Suppressor macrophage treated with lipopolysaccharide for 1 hour (primary cell): ENCODE measurements around the gene HEXB.
A peak's percentile ranks its signal among the peaks of the same experiment; 100 is the strongest.

Source experiments
- DNase-seq, 3 donors: peaks; one replicate each; pipeline ENCODE4 v3.0.0-alpha.2; 2020 to 2022

HEXB gene

GRCh38 chr5:74684900-74685851 is at the start of gene HEXB:
Gene HEXB (plus strand): TSS chr5:74685233. CDS start chr5:74685261, 28 bp downstream.
- DNase-seq: peak; percentile 95 to 98 (median 98)

- no peak for DNase-seq
Measured at GRCh38 chr5:74636149-74636548, 48.9 kb upstream of the HEXB start.

GRCh38 chr5:74636552-74636951 is 48.5 kb upstream of the HEXB start:
- DNase-seq: no peak

GRCh38 chr5:74638544-74638969 is 46.5 kb upstream of the HEXB start:
- no peak for DNase-seq

GRCh38 chr5:74638970-74639806 is 45.8 kb upstream of the HEXB start:
- DNase-seq: peak in 2 of 3 donors; percentile 19 to 29

GRCh38 chr5:74639807-74640449 is 45.1 kb upstream of the HEXB start:
- DNase-seq: peak; percentile 68 to 81 (median 73)

- DNase-seq: peak; percentile 87 to 94 (median 92)
Measured at GRCh38 chr5:74640450-74640953, 44.5 kb upstream of the HEXB start, which contains the start of gene ENC1. Gene ENC1 (minus strand): TSS chr5:74640728. CDS start chr5:74636485, 4,243 bp downstream.

- peak; percentile 63 to 83 (median 72) for DNase-seq
Measured at GRCh38 chr5:74640954-74641734, 43.9 kb upstream of the HEXB start.

GRCh38 chr5:74641735-74642542 is 43.1 kb upstream of the HEXB start:
- peak; percentile 81 to 86 (median 86) for DNase-seq

- no peak for DNase-seq
Measured at GRCh38 chr5:74642543-74642863, 42.5 kb upstream of the HEXB start.

- DNase-seq: peak; percentile 78 to 93 (median 92)
Measured at GRCh38 chr5:74643111-74643562, 41.9 kb upstream of the HEXB start.

- no peak for DNase-seq
Measured at GRCh38 chr5:74647096-74647495, 37.9 kb upstream of the HEXB start.

- DNase-seq: peak; percentile 60 to 82 (median 73)
Measured at GRCh38 chr5:74648835-74649293, 36.2 kb upstream of the HEXB start.

GRCh38 chr5:74649421-74649973 is 35.5 kb upstream of the HEXB start:
- no peak for DNase-seq

GRCh38 chr5:74651710-74652109 is 33.3 kb upstream of the HEXB start:
- no peak for DNase-seq

GRCh38 chr5:74652576-74652975 is 32.5 kb upstream of the HEXB start:
- DNase-seq: no peak

GRCh38 chr5:74653991-74654390 is 31.0 kb upstream of the HEXB start:
- DNase-seq: no peak

GRCh38 chr5:74655206-74655605 is 29.8 kb upstream of the HEXB start:
- DNase-seq: no peak

GRCh38 chr5:74655716-74656115 is 29.3 kb upstream of the HEXB start:
- DNase-seq: no peak

- no peak for DNase-seq
Measured at GRCh38 chr5:74657165-74657564, 27.9 kb upstream of the HEXB start.
